Vagina (tissue), 2 donors: Measurements from ENCODE around the gene NPAS2. TPM values are rescaled to one million over a fixed set of nuclear protein-coding genes. Genes with fewer than 3 reads are reported as not detected.

Source experiments
- DNase-seq, 2 donors: peaks; one replicate each; pipeline ENCODE4 v3.0.0-alpha.2; 2017; ENCODE audit errors: extremely low spot score in 2 of 2
- H3K27ac ChIP-seq: fragments of 200-600 bp; sonication (generic); one replicate; pipeline ENCODE4 v1.5.1; 2019
- H3K27me3 ChIP-seq: fragments of 200-600 bp; sonication (generic); one replicate; pipeline ENCODE4 v1.5.1; 2019
- H3K36me3 ChIP-seq, 2 donors: fragments of 200-600 bp; sonication (generic); one replicate each; pipeline ENCODE4 v1.5.1; 2017 to 2019
- H3K4me1 ChIP-seq: fragments of 200-600 bp; sonication (generic); one replicate; pipeline ENCODE4 v1.5.1; 2019
- H3K4me3 ChIP-seq, 2 donors: fragments of 200-600 bp; sonication (generic); 1 replicate in 1 of 2; 2 replicates in 1 of 2; pipeline ENCODE4 v1.5.1; 2016 to 2019
- H3K9me3 ChIP-seq: fragments of 200-600 bp; sonication (generic); one replicate; pipeline ENCODE4 v1.5.1; 2019
- CTCF ChIP-seq, 3 experiments: fragments of 450-650 bp in 2 of 3; fragments of 200-600 bp in 1 of 3; sonication (generic) in 1 of 3; IDR thresholded peaks; one replicate each; pipeline ENCODE4 v1.5.1; 2017 to 2019; ENCODE audit warnings: antibody characterized with exemption in 3 of 3, mild to moderate bottlenecking in 2 of 3, moderate library complexity in 2 of 3
- POLR2A ChIP-seq, 2 donors: fragments of 450-650 bp; IDR thresholded peaks; one replicate each; pipeline ENCODE4 v1.6.1; 2017; ENCODE audit warnings: antibody characterized with exemption in 2 of 2, mild to moderate bottlenecking in 2 of 2, moderate library complexity in 2 of 2
- POLR2AphosphoS5 ChIP-seq, 2 donors: sonication (generic); formaldehyde crosslinking; IDR thresholded peaks; one replicate each; pipeline ENCODE4 v1.9.0; 2017; ENCODE audit warnings: antibody characterized with exemption in 2 of 2, mild to moderate bottlenecking in 2 of 2, low read depth in 1 of 2; ENCODE audit not compliant: insufficient read depth in 1 of 2
- intact Hi-C: fragments of 100-400 bp; cut with DNase I; formaldehyde crosslinking; loops from one replicate; pipeline ENCODE4 v1.15.1; 2023
- total RNA-seq: library from RNA; depleted of rRNA; stranded (reverse); fragments of >200 nt; gene quantifications from one replicate; pipeline ENCODE4 v1.2.3, GENCODE V29; 2016

The NPAS2 gene
- total RNA-seq, 1 donor from 2014 or later: 37.6 TPM

- TF ChIP-seq POLR2A (IDR thresholded peaks at IDR 0.05): no peak
- no peak for TF ChIP-seq CTCF (IDR thresholded peaks at IDR 0.05)
- TF ChIP-seq POLR2AphosphoS5 (IDR thresholded peaks at IDR 0.05; ENCODE audit: insufficient read depth in 1 of 2, low read depth in 1 of 2): no peak
- no peaks in the 10 kb centered on the region for H3K27me3 ChIP-seq
- no peak overlapping the region for H3K4me3 ChIP-seq
- peaks cover 14% of the 10 kb centered on the region for H3K4me1 ChIP-seq
- H3K27ac ChIP-seq: no peak overlapping the region
- H3K36me3 ChIP-seq: no peaks in the 10 kb centered on the region
- no peaks in the 10 kb centered on the region for H3K9me3 ChIP-seq
- DNase-seq: no peak
- intact Hi-C loops: no loop called here
Observed at GRCh38 chr2:100835006-100835659, 15.2 kb downstream of the NPAS2 start.

GRCh38 chr2:100840519-100840918, 20.6 kb downstream of the NPAS2 start:
- intact Hi-C loops: no loop called here
- H3K36me3 ChIP-seq: no peaks in the 10 kb centered on the region
- TF ChIP-seq CTCF (IDR thresholded peaks at IDR 0.05) (no peak), POLR2AphosphoS5 (IDR thresholded peaks at IDR 0.05; ENCODE audit: insufficient read depth in 1 of 2, low read depth in 1 of 2) (no peak), POLR2A (IDR thresholded peaks at IDR 0.05) (no peak)
- H3K27ac ChIP-seq: no peak overlapping the region
- H3K27me3 ChIP-seq: no peaks in the 10 kb centered on the region
- no peak overlapping the region for H3K4me3 ChIP-seq
- H3K4me1 ChIP-seq: no peaks in the 10 kb centered on the region
- DNase-seq: no peak
- H3K9me3 ChIP-seq: no peaks in the 10 kb centered on the region

- Histone ChIP-seq H3K36me3 (no peaks in the 10 kb centered on the region), H3K4me1 (no peaks in the 10 kb centered on the region), H3K9me3 (no peaks in the 10 kb centered on the region), H3K27me3 (no peaks in the 10 kb centered on the region), H3K27ac (no peak overlapping the region), H3K4me3 (no peak overlapping the region)
- no peak for DNase-seq
- intact Hi-C loops: no loop called here
- no peak for TF ChIP-seq POLR2A (IDR thresholded peaks at IDR 0.05)
- TF ChIP-seq POLR2AphosphoS5 (IDR thresholded peaks at IDR 0.05; ENCODE audit: insufficient read depth in 1 of 2, low read depth in 1 of 2): no peak
- no peak for TF ChIP-seq CTCF (IDR thresholded peaks at IDR 0.05)
Observed at GRCh38 chr2:100842241-100842922, 22.4 kb downstream of the NPAS2 start.

- DNase-seq: no peak
- intact Hi-C loops: no loop called here
- Histone ChIP-seq H3K4me3 (no peak overlapping the region), H3K4me1 (no peaks in the 10 kb centered on the region), H3K27me3 (no peaks in the 10 kb centered on the region), H3K36me3 (no peaks in the 10 kb centered on the region), H3K9me3 (no peaks in the 10 kb centered on the region), H3K27ac (no peak overlapping the region)
- no peak for TF ChIP-seq POLR2AphosphoS5 (IDR thresholded peaks at IDR 0.05; ENCODE audit: insufficient read depth in 1 of 2, low read depth in 1 of 2)
- no peak for TF ChIP-seq CTCF (IDR thresholded peaks at IDR 0.05)
- no peak for TF ChIP-seq POLR2A (IDR thresholded peaks at IDR 0.05)
Observed at GRCh38 chr2:100844514-100844913, 24.6 kb downstream of the NPAS2 start.
